Fibroblast of lung (primary cell): Measurements from ENCODE around the gene APCDD1L.

Experiments used
- CTCF ChIP-seq, 2 donors: IDR thresholded peaks in 1 of 2; conservative IDR thresholded peaks in 1 of 2; 1 replicate in 1 of 2; 2 replicates in 1 of 2; pipeline ENCODE4 v1.5.1; 2011 to 2012; ENCODE audit warnings: low read length in 2 of 2, control low read depth in 1 of 2, inconsistent platforms in 1 of 2, low read depth in 1 of 2, mild to moderate bottlenecking in 1 of 2
- EZH2 ChIP-seq: IDR thresholded peaks from 2 replicates; pipeline ENCODE4 v1.5.1; 2012; ENCODE audit warnings: low read length, control low read depth, mild to moderate bottlenecking; ENCODE audit errors: missing control alignments

GRCh38 chr20:58552366-58552934 lies 37.3 kb upstream of the APCDD1L start:
- TF ChIP-seq EZH2, result no peak
- TF ChIP-seq CTCF (conservative IDR thresholded peaks at IDR 0.05 in 1 of 2, IDR thresholded peaks at IDR 0.05 in 1 of 2; ENCODE audit: low read depth in 1 of 2, low read length in 2 of 2), result no peak
